ENCODE measurements around the gene TMEM272. TPM values are rescaled to one million over a fixed set of nuclear protein-coding genes. Genes with fewer than 3 reads are reported as not detected.
A peak's percentile ranks its signal among the peaks of the same experiment; 100 is the strongest.

Gene TMEM272
- total RNA-seq, 1 donor: not detected

- H3K4me3 ChIP-seq (ENCODE audit: low read depth, low read length): peak overlapping the region; percentile 74
- no peak for TF ChIP-seq CTCF (IDR thresholded peaks at IDR 0.05; ENCODE audit: insufficient read depth, low read depth, low read length)
- DNase-seq (ENCODE audit: low read depth): no peak
Observed at GRCh38 chr13:51804295-51805172, 40.4 kb downstream of the TMEM272 start.

DNA sequence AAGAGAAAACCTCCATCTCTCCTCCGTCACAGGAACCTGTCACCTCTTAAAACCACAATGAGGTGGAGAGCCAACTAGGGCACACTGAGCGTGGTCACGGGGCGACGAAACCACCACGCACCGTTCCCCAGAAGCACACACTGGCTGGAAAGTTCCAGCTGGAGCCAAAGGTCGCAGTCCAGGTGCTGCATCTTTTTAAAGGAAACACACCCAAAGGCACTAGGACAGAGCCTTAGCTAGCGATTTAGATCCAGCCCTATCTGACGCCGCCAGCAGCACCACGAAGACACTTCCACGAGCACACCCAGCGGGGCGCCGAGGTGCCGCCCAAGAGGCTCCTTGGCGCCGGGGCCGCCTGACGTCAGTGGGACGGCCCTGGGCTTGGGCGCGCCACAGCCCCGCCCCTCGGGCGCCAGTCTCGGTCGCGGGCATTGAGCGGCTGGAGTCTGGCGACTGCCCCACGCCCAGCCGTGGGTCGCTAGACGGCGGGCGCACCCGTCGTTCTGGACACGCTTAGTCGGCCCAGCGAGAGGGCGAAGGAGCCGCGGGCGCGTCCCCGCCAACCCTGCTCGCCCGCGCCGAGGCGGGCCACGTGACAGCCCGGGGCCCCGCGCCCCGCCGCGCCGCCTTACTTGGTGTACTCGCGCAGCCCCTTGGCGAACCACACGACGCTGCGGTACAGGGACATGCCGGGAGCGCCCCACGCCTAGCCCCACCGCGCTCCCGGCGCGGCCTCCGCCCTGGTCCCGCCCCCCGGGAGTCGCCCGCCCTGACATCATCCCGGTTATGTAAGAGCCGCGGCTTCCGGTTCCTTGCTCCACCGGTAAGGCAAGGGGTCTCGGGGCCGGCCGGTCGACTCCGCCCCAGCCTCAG, 41.3 kb downstream of the TMEM272 start, which contains the start of gene DHRS12:
DHRS12 (minus strand) TSS at position 742 of the 873 bp plus-strand sequence. CDS start 4,504 bp downstream, outside the sequence.
- H3K4me3 ChIP-seq (ENCODE audit: low read depth, low read length): peak within 1 kb of the TSS; percentile 74
- peak; percentile 84 for DNase-seq (ENCODE audit: low read depth)
- TF ChIP-seq CTCF (IDR thresholded peaks at IDR 0.05; ENCODE audit: insufficient read depth, low read depth, low read length): peak; percentile 6

GRCh38 chr13:51802631-51803418, 42.2 kb downstream of the TMEM272 start:
- H3K4me3 ChIP-seq (ENCODE audit: low read depth, low read length): peak overlapping the region; percentile 74
- no peak for TF ChIP-seq CTCF (IDR thresholded peaks at IDR 0.05; ENCODE audit: insufficient read depth, low read depth, low read length)
- no peak for DNase-seq (ENCODE audit: low read depth)

- no peak overlapping the region for H3K4me3 ChIP-seq (ENCODE audit: low read depth, low read length)
- DNase-seq (ENCODE audit: low read depth): no peak
Observed at GRCh38 chr13:51801631-51802099, 43.3 kb downstream of the TMEM272 start.

DNA sequence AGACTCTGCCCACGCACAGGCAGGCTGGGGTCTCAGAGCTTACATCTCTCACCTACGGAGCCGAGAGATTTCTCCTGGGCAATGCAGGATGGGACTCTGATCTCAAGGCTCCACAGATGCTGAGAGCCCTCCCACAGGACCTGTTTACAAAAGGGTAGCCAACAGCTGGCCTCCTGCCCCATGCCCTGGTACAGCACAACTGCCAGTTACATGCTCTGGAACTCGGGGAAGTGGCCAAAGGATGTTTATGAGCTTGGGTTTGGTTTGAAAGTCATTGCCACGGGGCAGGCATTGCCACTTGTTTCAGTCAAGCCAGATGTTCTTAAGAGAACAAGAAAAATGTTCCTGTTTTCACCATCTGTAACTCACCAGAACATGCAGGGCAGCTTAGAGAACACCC, 44.5 kb downstream of the TMEM272 start:
- no peak overlapping the region for H3K4me3 ChIP-seq (ENCODE audit: low read depth, low read length)
- TF ChIP-seq CTCF (IDR thresholded peaks at IDR 0.05; ENCODE audit: insufficient read depth, low read depth, low read length): no peak
- no peak for DNase-seq (ENCODE audit: low read depth)

More at GRCh38 chr13:51801631-51802099, 43.3 kb downstream of the TMEM272 start:
- TF ChIP-seq CTCF (IDR thresholded peaks at IDR 0.05; ENCODE audit: insufficient read depth, low read depth, low read length): no peak

GRCh38 chr13:51799261-51799660, 45.7 kb downstream of the TMEM272 start:
- DNase-seq (ENCODE audit: low read depth): no peak
- no peak overlapping the region for H3K4me3 ChIP-seq (ENCODE audit: low read depth, low read length)
- no peak for TF ChIP-seq CTCF (IDR thresholded peaks at IDR 0.05; ENCODE audit: insufficient read depth, low read depth, low read length)
